ENCODE data around the gene SLC27A1.
"Not testable (repeated sequence)": the region's sequence is repeated elsewhere in the genome, so short reads cannot be mapped to it uniquely, and the experiment has no call there.

DNA sequence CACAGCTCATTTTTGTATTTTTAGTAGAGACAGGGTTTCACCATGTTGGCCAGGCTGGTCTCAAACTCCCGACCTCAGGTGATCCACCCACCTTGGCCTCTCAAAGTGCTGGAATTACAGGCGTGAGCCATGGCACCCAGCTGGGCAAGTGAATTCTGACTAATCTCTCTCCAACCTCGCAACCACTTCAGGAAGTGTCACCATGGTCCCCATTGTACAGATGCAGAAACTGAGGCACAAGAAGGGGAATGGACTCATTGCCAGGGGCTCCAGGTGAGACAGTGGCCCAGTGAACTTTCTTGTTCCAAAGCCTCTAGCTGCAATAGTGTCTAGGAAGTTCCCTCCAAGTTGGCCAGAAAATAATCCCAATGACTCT, 38.2 kb downstream of the SLC27A1 start:
- TF ChIP-seq, protein P1, sequence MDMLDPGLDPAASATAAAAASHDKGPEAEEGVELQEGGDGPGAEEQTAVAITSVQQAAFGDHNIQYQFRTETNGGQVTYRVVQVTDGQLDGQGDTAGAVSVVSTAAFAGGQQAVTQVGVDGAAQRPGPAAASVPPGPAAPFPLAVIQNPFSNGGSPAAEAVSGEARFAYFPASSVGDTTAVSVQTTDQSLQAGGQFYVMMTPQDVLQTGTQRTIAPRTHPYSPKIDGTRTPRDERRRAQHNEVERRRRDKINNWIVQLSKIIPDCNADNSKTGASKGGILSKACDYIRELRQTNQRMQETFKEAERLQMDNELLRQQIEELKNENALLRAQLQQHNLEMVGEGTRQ (IDR thresholded peaks at IDR 0.05; ENCODE audit: borderline replicate concordance, low read depth, low read length): not testable (repeated sequence)
- TF ChIP-seq POLR2AphosphoS5 (IDR thresholded peaks at IDR 0.05; ENCODE audit: low read depth, low read length); CTCF (IDR thresholded peaks at IDR 0.05); SIN3A (IDR thresholded peaks at IDR 0.05; ENCODE audit: borderline replicate concordance, low read depth, low read length); MAX (IDR thresholded peaks at IDR 0.05; ENCODE audit: low read depth); MEF2A (IDR thresholded peaks at IDR 0.05; ENCODE audit: borderline replicate concordance, low read depth); REST (IDR thresholded peaks at IDR 0.05; ENCODE audit: low read depth, low read length); SMC3 (IDR thresholded peaks at IDR 0.05; ENCODE audit: low read depth, low read length): not testable (repeated sequence)
